KMS-11 (cell line): ENCODE results near the gene POU6F2.

Experiments used
- H2AFZ ChIP-seq: fragments of 200-600 bp; sonication (generic); 2 replicates; pipeline ENCODE4 v1.6.1; 2016; ENCODE audit warnings: antibody characterized with exemption, mixed run types, low read depth
- H3K27ac ChIP-seq: fragments of 200-600 bp; sonication (generic); 2 replicates; pipeline ENCODE4 v1.6.1; 2016; ENCODE audit warnings: mild to moderate bottlenecking, mixed run types
- H3K27me3 ChIP-seq: fragments of 200-600 bp; sonication (generic); 2 replicates; pipeline ENCODE4 v1.6.1; 2017; ENCODE audit warnings: mild to moderate bottlenecking, low read depth, mixed run types, moderate library complexity; ENCODE audit not compliant: insufficient read depth
- H3K36me3 ChIP-seq: fragments of 200-600 bp; sonication (generic); 2 replicates; pipeline ENCODE4 v1.6.1; 2017; ENCODE audit warnings: mild to moderate bottlenecking, mixed run types; ENCODE audit not compliant: insufficient read depth
- H3K4me1 ChIP-seq: fragments of 200-600 bp; sonication (generic); 2 replicates; pipeline ENCODE4 v1.6.1; 2016; ENCODE audit warnings: mild to moderate bottlenecking, low read depth, mixed run types; ENCODE audit not compliant: poor library complexity, severe bottlenecking
- H3K4me2 ChIP-seq: fragments of 200-600 bp; sonication (generic); 2 replicates; pipeline ENCODE4 v1.7.0; 2016; ENCODE audit warnings: mild to moderate bottlenecking, mixed run types
- H3K4me3 ChIP-seq: fragments of 200-600 bp; sonication (generic); IDR thresholded peaks from 2 replicates; pipeline ENCODE4 v1.6.1; 2017; ENCODE audit warnings: low read depth, low read length, mixed read lengths; ENCODE audit not compliant: insufficient read depth
- H3K79me2 ChIP-seq: fragments of 200-600 bp; sonication (generic); 2 replicates; pipeline ENCODE4 v1.6.1; 2016; ENCODE audit warnings: low read depth, mixed run types; ENCODE audit not compliant: insufficient read depth
- H3K9ac ChIP-seq: fragments of 200-600 bp; sonication (generic); 2 replicates; pipeline ENCODE4 v1.6.1; 2016; ENCODE audit warnings: mild to moderate bottlenecking, mixed run types
- H4K20me1 ChIP-seq: fragments of 200-600 bp; sonication (generic); 2 replicates; pipeline ENCODE4 v1.6.1; 2016; ENCODE audit warnings: mild to moderate bottlenecking, mixed run types; ENCODE audit not compliant: insufficient read depth
- CTCF ChIP-seq: fragments of 200-600 bp; sonication (generic); conservative IDR thresholded peaks from 2 replicates; pipeline ENCODE4 v1.6.1; 2017; ENCODE audit warnings: low read depth, mild to moderate bottlenecking, antibody characterized with exemption, low read length, moderate library complexity, mixed read lengths

POU6F2 gene

GRCh38 chr7:39399458-39399857 lies 421.7 kb downstream of the POU6F2 start:
- Histone ChIP-seq H2AFZ (no peak overlapping the region), H3K79me2 (no peaks in the 10 kb centered on the region), H3K4me2 (no peak overlapping the region), H3K36me3 (no peaks in the 10 kb centered on the region), H3K9ac (no peak overlapping the region), H4K20me1 (no peaks in the 10 kb centered on the region), H3K27ac (no peak overlapping the region), H3K4me3 (no peak overlapping the region), H3K27me3 (no peaks in the 10 kb centered on the region), H3K4me1 (no peaks in the 10 kb centered on the region)
- TF ChIP-seq CTCF, result no peak

- H3K4me1 ChIP-seq, result no peaks in the 10 kb centered on the region
- H4K20me1 ChIP-seq, result no peaks in the 10 kb centered on the region
- H2AFZ ChIP-seq, result no peak overlapping the region
- no peak overlapping the region for H3K4me2 ChIP-seq
- H3K9ac ChIP-seq, result no peak overlapping the region
- no peaks in the 10 kb centered on the region for H3K36me3 ChIP-seq
- no peak overlapping the region for H3K4me3 ChIP-seq
- no peak for TF ChIP-seq CTCF
- H3K27ac ChIP-seq, result no peak overlapping the region
- no peaks in the 10 kb centered on the region for H3K27me3 ChIP-seq
- no peaks in the 10 kb centered on the region for H3K79me2 ChIP-seq
Observed at GRCh38 chr7:39399986-39400385, 422.3 kb downstream of the POU6F2 start.

GRCh38 chr7:39400836-39401235 lies 423.1 kb downstream of the POU6F2 start:
- Histone ChIP-seq H3K4me1 (no peaks in the 10 kb centered on the region), H2AFZ (no peak overlapping the region), H4K20me1 (no peaks in the 10 kb centered on the region), H3K27ac (no peak overlapping the region), H3K79me2 (no peaks in the 10 kb centered on the region), H3K4me2 (no peak overlapping the region), H3K36me3 (no peaks in the 10 kb centered on the region), H3K27me3 (no peaks in the 10 kb centered on the region), H3K4me3 (no peak overlapping the region), H3K9ac (no peak overlapping the region)
- TF ChIP-seq CTCF, result no peak

GRCh38 chr7:39402034-39402433 lies 424.3 kb downstream of the POU6F2 start:
- H3K9ac ChIP-seq, result no peak overlapping the region
- no peaks in the 10 kb centered on the region for H3K36me3 ChIP-seq
- H2AFZ ChIP-seq, result no peak overlapping the region
- no peaks in the 10 kb centered on the region for H3K4me1 ChIP-seq
- no peaks in the 10 kb centered on the region for H3K27me3 ChIP-seq
- no peak for TF ChIP-seq CTCF
- H3K4me3 ChIP-seq, result no peak overlapping the region
- H4K20me1 ChIP-seq, result no peaks in the 10 kb centered on the region
- no peak overlapping the region for H3K27ac ChIP-seq
- H3K79me2 ChIP-seq, result no peaks in the 10 kb centered on the region
- H3K4me2 ChIP-seq, result no peak overlapping the region

- no peak for TF ChIP-seq CTCF
- no peak overlapping the region for H3K9ac ChIP-seq
- no peak overlapping the region for H2AFZ ChIP-seq
- H3K4me2 ChIP-seq, result no peak overlapping the region
- no peak overlapping the region for H3K27ac ChIP-seq
- no peaks in the 10 kb centered on the region for H4K20me1 ChIP-seq
- H3K4me1 ChIP-seq, result no peaks in the 10 kb centered on the region
- no peaks in the 10 kb centered on the region for H3K79me2 ChIP-seq
- H3K27me3 ChIP-seq, result no peaks in the 10 kb centered on the region
- no peaks in the 10 kb centered on the region for H3K36me3 ChIP-seq
- H3K4me3 ChIP-seq, result no peak overlapping the region
Observed at GRCh38 chr7:39404907-39405306, 427.2 kb downstream of the POU6F2 start.
